ENCODE measurements around the gene SOHLH2. TPM values are rescaled to one million over a fixed set of nuclear protein-coding genes. Genes with fewer than 3 reads are reported as not detected.
A peak's percentile ranks its signal among the peaks of the same experiment; 100 is the strongest.

The SOHLH2 gene
- total RNA-seq, 1 experiment from 2014 or later, result not detected

DNA sequence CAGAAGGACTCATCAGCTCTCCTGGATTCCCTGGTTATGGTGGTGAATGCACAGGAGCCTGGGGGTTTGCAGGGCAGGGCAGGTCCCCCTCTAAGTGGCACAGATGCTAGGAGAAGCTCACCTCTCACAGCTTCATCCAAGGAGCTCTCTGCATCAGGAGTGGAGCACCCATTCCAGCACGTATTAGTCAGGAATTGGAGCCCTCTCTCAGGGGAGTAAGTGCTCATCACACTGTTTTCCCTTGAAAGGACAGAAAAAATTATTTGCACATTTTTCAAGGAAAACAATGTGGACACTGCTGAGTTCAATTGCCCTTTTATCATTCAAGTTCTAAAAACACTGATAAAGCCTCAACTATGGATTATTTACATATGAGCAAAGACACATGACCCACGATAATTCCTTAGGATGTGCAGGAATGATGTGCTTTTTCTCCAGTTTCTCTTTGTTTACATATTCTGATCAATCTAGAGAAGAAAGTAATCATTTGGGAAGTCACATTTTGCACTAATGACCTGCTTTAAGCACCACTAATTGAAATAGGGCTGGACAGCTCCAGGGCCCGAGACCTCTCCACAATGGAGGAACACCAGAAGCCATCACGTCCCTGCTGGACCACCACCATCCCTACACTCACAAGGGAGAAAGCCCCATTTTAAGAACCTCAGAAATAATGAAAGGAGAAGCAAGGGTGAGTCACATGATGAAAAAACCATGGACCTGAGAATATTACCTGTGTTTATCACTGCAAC, 40.6 kb downstream of the SOHLH2 start:
- Histone ChIP-seq H3K4me2 (ENCODE audit: low read length) (no peak overlapping the region), H3K79me2 (ENCODE audit: low read length) (no peaks in the 10 kb centered on the region), H2AFZ (ENCODE audit: low read length) (no peak overlapping the region), H3K4me3 (ENCODE audit: low read length) (no peak overlapping the region), H3K9ac (ENCODE audit: low read length) (no peak overlapping the region), H3K9me2 (replicated peaks; ENCODE audit: low read length) (no peaks in the 10 kb centered on the region), H3K9me3 (ENCODE audit: low read length) (no peaks in the 10 kb centered on the region), H3K27me3 (ENCODE audit: low read length) (peaks cover 39% of the 10 kb centered on the region), H3K36me3 (ENCODE audit: low read depth, low read length) (no peaks in the 10 kb centered on the region), H4K20me1 (ENCODE audit: low read length) (no peaks in the 10 kb centered on the region), H3K4me1 (ENCODE audit: insufficient read depth, low read length) (no peaks in the 10 kb centered on the region), H3F3A (ENCODE audit: low read length, unreplicated experiment) (no peaks in the 10 kb centered on the region), H3K27ac (ENCODE audit: low read length) (no peak overlapping the region)
- no peak for ATAC-seq
- intact Hi-C loops (cut with micrococcal nuclease), result no loop called here
- ChIA-PET POLR2A (ENCODE audit: unreplicated experiment) (no interaction called here), CTCF (no interaction called here)
- TF ChIP-seq EZH2phosphoT487 (IDR thresholded peaks at IDR 0.05; ENCODE audit: borderline replicate concordance, low read length) (no peak), EZH2 (IDR thresholded peaks at IDR 0.05; ENCODE audit: low read length, unreplicated experiment) (no peak)
- TF ChIP-seq, protein P1, sequence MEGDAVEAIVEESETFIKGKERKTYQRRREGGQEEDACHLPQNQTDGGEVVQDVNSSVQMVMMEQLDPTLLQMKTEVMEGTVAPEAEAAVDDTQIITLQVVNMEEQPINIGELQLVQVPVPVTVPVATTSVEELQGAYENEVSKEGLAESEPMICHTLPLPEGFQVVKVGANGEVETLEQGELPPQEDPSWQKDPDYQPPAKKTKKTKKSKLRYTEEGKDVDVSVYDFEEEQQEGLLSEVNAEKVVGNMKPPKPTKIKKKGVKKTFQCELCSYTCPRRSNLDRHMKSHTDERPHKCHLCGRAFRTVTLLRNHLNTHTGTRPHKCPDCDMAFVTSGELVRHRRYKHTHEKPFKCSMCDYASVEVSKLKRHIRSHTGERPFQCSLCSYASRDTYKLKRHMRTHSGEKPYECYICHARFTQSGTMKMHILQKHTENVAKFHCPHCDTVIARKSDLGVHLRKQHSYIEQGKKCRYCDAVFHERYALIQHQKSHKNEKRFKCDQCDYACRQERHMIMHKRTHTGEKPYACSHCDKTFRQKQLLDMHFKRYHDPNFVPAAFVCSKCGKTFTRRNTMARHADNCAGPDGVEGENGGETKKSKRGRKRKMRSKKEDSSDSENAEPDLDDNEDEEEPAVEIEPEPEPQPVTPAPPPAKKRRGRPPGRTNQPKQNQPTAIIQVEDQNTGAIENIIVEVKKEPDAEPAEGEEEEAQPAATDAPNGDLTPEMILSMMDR (conservative IDR thresholded peaks at IDR 0.05; ENCODE audit: low read depth, low read length), result no peak
- BruUV-seq (replicated peaks), result no TSS peak
- no peak for DNase-seq

DNA sequence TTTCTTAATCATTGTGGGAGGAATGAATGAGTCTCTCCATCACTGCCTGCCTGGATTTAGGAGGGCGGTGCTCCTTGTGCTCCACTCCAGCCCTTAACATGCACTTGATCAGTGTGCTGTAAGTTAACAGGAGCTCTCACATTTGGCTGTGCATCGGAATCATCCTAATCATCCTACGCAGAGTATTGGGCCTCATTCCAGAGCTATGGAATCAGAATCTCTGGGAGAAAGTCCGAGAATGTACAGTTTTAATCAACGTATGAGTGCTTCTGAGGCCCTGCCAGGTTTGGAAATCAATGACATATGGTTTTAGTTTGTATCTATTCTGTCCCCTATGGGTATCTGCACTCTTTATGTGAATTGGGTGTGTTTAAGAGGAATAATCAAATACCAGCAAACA, 48.3 kb downstream of the SOHLH2 start:
- Histone ChIP-seq H3K9ac (ENCODE audit: low read length) (no peak overlapping the region), H3K4me1 (ENCODE audit: insufficient read depth, low read length) (no peaks in the 10 kb centered on the region), H4K20me1 (ENCODE audit: low read length) (no peaks in the 10 kb centered on the region), H2AFZ (ENCODE audit: low read length) (no peak overlapping the region), H3K9me2 (replicated peaks; ENCODE audit: low read length) (no peaks in the 10 kb centered on the region), H3K79me2 (ENCODE audit: low read length) (no peaks in the 10 kb centered on the region), H3K4me3 (ENCODE audit: low read length) (no peak overlapping the region), H3K9me3 (ENCODE audit: low read length) (no peaks in the 10 kb centered on the region), H3K4me2 (ENCODE audit: low read length) (no peak overlapping the region), H3K27me3 (ENCODE audit: low read length) (peaks cover 14% of the 10 kb centered on the region), H3K27ac (ENCODE audit: low read length) (no peak overlapping the region), H3K36me3 (ENCODE audit: low read depth, low read length) (no peaks in the 10 kb centered on the region), H3F3A (ENCODE audit: low read length, unreplicated experiment) (no peaks in the 10 kb centered on the region)
- intact Hi-C loops (cut with micrococcal nuclease), result no loop called here
- no peak for ATAC-seq
- BruUV-seq (replicated peaks), result no TSS peak
- no peak for TF ChIP-seq EZH2phosphoT487 (IDR thresholded peaks at IDR 0.05; ENCODE audit: borderline replicate concordance, low read length)
- DNase-seq, result no peak
- ChIA-PET POLR2A (ENCODE audit: unreplicated experiment) (no interaction called here), CTCF (no interaction called here)

DNA sequence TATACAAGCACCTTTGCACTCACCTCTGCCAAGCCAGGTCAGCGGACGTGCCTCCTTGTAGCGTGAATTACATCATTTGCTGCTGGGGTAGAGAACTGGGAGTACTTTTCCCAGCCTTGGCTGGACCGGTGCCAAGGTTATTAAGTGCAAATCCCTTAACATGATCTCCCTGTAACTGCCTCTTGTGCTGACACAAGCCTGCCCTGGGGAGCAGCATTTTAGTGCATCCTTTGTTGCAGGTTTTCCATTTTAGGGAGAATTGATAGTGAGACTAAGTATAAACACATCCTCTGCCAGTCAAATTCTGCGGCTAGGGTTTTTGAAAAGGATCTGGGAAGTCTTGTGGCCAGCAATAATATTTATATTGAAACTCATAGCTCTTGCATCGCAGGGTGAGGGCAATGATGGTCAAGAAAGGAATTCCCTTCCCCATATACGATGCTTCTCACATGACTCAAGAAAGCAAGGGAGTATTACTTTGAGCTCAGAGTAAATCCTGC, 50.5 kb downstream of the SOHLH2 start:
- ChIA-PET POLR2A (ENCODE audit: unreplicated experiment) (interaction anchor here (0.6 kb wide), 1 partner anchor 167 kb away, joined by 3 read pairs; no protein-coding TSS in a partner anchor), CTCF (no interaction called here)
- no peak overlapping the region for H2AFZ ChIP-seq (ENCODE audit: low read length)
- no peaks in the 10 kb centered on the region for H4K20me1 ChIP-seq (ENCODE audit: low read length)
- no peak overlapping the region for H3K27ac ChIP-seq (ENCODE audit: low read length)
- ATAC-seq, result no peak
- BruUV-seq (replicated peaks), result no TSS peak
- H3K36me3 ChIP-seq (ENCODE audit: low read depth, low read length), result no peaks in the 10 kb centered on the region
- no peaks in the 10 kb centered on the region for H3K4me1 ChIP-seq (ENCODE audit: insufficient read depth, low read length)
- no peaks in the 10 kb centered on the region for H3K79me2 ChIP-seq (ENCODE audit: low read length)
- no peak overlapping the region for H3K9ac ChIP-seq (ENCODE audit: low read length)
- intact Hi-C loops (cut with micrococcal nuclease), result no loop called here
- no peak for TF ChIP-seq EZH2 (IDR thresholded peaks at IDR 0.05; ENCODE audit: low read length, unreplicated experiment)
- TF ChIP-seq EZH2phosphoT487 (IDR thresholded peaks at IDR 0.05; ENCODE audit: borderline replicate concordance, low read length), result no peak
- TF ChIP-seq, protein P1 (conservative IDR thresholded peaks at IDR 0.05; ENCODE audit: low read depth, low read length), result no peak
- H3K4me2 ChIP-seq (ENCODE audit: low read length), result no peak overlapping the region
- H3K9me3 ChIP-seq (ENCODE audit: low read length), result no peaks in the 10 kb centered on the region
- H3K27me3 ChIP-seq (ENCODE audit: low read length), result peaks cover 3% of the 10 kb centered on the region; the same call in 1 of the 2 replicates
- no peaks in the 10 kb centered on the region for H3K9me2 ChIP-seq (replicated peaks; ENCODE audit: low read length)
- DNase-seq, result peak; percentile 18
- H3K4me3 ChIP-seq (ENCODE audit: low read length), result no peak overlapping the region
- H3F3A ChIP-seq (ENCODE audit: low read length, unreplicated experiment), result no peaks in the 10 kb centered on the region
